HG03378 (cell line): Measurements from ENCODE around the gene PTTG2.
"Not testable (repeated sequence)": the region's sequence is repeated elsewhere in the genome, so short reads cannot be mapped to it uniquely, and the experiment has no call there.

ENCODE experiments used
- ATAC-seq: cut with Tn5 transposase; IDR thresholded peaks from one replicate; pipeline ENCODE4 v1.9.1; 2021; ENCODE audit warnings: mild to moderate bottlenecking, moderate library complexity; ENCODE audit not compliant: unreplicated experiment

The PTTG2 gene

GRCh38 chr4:37953620-37954293 lies 6.4 kb upstream of the PTTG2 start:
- no peak for ATAC-seq

- ATAC-seq, result no peak
These were observed 3.3 kb upstream of the PTTG2 start for GRCh38 chr4:37956941-37957340.

- no peak for ATAC-seq
These were observed 1.3 kb upstream of the PTTG2 start for GRCh38 chr4:37958932-37959331.

- ATAC-seq, result no peak
These were observed 667 bp downstream of the PTTG2 start for GRCh38 chr4:37960679-37961450.

- peak; percentile 58 for ATAC-seq
These were observed 4.7 kb downstream of the PTTG2 start for GRCh38 chr4:37964734-37965457.

DNA sequence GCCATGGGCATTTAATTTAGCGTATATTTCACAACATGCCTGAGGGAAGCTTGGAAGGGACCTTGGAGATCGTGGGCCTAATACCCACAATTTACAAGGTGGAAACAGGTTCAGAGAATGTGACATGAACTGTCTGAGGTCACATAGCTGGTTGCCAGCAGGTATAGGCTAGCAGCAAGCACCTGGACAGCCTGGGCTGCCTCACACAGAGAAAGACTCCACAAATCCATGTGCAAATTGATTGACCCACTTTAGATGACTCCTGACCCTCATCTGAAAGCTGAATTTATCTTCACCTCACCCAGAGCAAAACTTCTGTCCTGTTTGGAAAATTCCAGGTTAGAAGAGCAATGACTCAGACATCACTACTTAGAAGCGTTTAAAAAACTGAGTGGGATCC lies 5.8 kb downstream of the PTTG2 start:
- no peak for ATAC-seq

- ATAC-seq, result no peak
These were observed 7.5 kb downstream of the PTTG2 start for GRCh38 chr4:37967736-37968135.

DNA sequence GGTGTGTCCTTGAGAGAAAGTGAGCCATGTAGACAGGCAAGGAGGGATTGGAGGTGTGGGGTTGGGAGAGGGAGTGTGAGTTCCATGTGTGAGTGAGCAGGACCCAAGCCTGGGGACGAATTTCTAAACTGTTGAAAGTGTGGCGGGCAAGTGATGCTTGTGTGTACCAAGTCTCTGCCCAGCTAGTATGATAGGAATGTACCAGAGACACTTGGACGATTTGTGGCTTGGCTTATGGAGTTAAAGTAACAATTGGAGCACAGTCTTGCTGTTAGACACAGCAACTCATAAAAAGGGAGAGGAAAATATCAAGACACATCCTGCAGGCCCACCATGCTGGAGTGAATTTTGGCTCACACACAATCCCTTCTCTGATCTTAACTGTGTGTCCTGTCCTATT lies 8.5 kb downstream of the PTTG2 start:
- no peak for ATAC-seq

DNA sequence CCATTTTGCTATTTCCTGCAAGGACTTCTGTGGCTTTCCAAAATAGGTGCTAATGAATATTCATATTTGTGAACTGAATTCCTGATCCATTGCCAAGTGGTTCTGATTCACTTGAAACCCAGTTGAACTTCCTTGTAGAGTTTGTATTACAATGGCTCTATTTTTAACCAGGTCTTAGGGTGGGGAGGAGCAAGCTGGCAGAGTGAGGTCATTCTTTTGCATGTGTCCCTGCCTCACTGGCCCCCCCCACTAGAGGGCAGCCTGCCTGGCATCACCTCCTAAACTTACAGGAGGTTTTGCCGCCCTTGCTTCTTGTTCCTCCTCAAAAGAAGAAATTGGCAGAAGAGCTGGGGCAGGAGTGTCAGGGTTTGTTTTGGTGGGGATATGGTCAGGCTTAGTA lies 10.5 kb downstream of the PTTG2 start:
- ATAC-seq, result no peak

DNA sequence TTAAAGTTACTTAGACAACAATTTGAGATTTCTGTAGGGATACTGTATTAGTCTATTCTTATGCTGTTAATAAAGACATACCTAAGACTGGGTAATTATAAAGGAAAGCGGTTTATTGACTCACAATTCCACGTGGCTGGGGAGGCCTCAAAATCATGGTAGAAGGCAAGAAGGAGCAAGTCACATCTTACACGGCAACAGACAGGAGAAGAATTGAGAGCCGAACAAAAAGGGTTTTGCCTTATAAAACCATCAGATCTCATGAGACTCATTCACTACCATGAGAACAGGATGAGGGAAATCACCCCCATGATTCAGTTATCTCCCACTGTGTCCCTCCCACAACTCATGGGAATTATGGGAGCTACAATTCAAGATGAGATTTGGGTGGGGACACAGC lies 11.0 kb downstream of the PTTG2 start:
- ATAC-seq, result no peak

- ATAC-seq, result no peak
These were observed 13.2 kb downstream of the PTTG2 start for GRCh38 chr4:37973441-37973840.

GRCh38 chr4:37975321-37975822 lies 15.2 kb downstream of the PTTG2 start:
- ATAC-seq, result not testable (repeated sequence)

GRCh38 chr4:37976507-37976906 lies 16.3 kb downstream of the PTTG2 start:
- ATAC-seq, result no peak

GRCh38 chr4:37976991-37977470 lies 16.8 kb downstream of the PTTG2 start:
- ATAC-seq, result peak; percentile 28

GRCh38 chr4:37977471-37978247 lies 17.5 kb downstream of the PTTG2 start:
- peak; percentile 46 for ATAC-seq

DNA sequence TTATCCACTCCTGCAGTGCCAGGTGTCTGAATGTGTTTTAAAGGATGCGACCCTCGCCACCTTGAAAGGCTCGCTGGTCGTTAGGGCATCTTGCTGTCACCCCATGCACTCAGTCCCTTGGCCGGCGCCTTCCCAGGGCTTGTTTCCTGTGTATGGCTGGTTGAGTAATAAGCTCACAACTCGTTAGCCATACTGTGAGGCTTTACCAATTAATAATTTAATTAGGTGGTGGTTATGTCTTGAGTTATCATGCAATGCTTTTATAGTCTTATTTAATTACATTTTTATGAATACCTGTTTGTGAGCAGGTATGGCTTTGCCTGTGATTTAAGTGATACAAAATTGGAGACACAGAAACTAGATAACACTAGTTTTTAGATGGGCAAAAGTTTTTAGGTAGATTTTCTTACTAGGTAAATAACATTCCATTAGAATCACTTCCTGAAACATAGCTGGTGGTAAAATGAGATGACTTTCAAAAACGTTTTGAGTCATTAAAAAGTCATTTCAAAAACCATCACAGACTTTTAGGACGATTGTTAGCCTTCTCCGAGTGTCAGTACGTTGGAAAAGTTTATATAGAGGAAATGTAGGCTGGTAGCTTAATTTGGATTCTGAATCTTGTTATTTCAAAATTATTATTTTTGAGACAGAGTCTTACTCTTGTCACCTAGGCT lies 18.2 kb downstream of the PTTG2 start:
- peak; percentile 42 for ATAC-seq

DNA sequence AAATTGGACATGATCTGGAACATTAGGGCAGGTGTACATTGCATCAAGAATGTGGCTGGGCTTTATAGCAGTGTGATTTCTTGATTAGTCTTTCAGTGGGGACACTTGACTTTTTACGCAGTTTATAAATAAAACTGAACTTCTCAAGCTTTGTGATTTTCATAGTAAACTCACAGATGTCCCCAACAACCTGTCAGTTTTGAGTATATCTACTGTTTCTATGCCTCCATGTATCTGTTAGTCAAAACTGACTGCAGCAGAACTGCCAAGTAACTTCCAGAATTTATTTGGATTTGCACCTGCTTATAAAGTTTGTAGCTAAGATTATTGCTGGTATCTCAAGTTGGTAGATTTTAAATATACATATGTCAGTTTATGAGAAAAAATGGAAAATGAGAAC lies 20.0 kb downstream of the PTTG2 start:
- ATAC-seq, result no peak

GRCh38 chr4:37981425-37981824 lies 21.2 kb downstream of the PTTG2 start:
- ATAC-seq, result no peak

DNA sequence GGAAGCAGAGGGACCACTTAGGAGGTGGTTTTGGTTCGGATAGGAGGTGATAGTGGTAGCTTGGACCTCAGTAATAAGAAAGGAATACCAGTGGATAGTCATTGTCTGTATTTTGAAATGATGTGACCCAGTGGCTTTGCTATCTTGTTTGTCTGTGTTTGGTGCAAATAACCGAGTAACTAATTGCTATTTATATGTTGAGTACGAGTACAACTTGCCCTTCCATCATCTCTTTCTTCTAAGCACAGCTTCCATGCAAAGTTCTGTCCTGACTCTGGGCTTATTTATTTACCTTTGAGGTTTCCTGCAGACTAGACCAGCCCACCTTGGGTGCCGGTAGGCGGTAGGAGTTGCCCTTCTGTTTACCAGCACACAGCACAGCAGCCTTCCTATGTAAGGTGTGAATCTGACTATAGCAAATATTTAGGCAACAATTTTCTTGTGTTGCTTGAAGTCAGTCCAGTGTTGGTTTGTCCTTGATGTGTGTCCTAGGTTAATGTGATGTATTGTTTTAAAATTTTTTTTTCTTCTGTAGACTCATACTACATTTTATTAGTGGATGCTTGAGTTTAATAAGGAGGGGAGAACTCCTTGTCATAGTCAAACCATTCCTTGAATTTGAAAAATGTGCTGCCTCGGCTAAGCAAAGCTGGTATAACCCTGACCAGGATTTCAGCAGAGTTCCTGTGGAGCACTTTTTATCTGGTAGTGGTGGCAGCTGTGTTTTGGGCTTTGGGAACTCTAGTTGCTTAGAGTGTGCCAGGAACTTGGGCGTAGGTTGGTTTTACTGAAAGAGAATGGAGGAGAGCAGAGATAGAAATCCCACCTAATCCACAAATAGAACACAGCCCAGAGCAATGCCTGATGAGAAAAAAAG lies 21.9 kb downstream of the PTTG2 start:
- ATAC-seq, result no peak
